AG10803 (cell line): ENCODE measurements around the gene LRRC30.

Experiments used
- DNase-seq: peaks from one replicate; pipeline ENCODE4 v3.0.0; 2010; ENCODE audit warnings: low read depth
- H3K4me3 ChIP-seq: 2 replicates; pipeline ENCODE4 v1.5.1; 2011; ENCODE audit warnings: mild to moderate bottlenecking, low read length, control low read depth
- TF ChIP-seq, protein P1 (sequence below): conservative IDR thresholded peaks from 2 replicates; pipeline ENCODE4 v1.5.1; 2011; ENCODE audit warnings: mild to moderate bottlenecking, low read length, control low read depth, inconsistent platforms

Gene LRRC30

DNA sequence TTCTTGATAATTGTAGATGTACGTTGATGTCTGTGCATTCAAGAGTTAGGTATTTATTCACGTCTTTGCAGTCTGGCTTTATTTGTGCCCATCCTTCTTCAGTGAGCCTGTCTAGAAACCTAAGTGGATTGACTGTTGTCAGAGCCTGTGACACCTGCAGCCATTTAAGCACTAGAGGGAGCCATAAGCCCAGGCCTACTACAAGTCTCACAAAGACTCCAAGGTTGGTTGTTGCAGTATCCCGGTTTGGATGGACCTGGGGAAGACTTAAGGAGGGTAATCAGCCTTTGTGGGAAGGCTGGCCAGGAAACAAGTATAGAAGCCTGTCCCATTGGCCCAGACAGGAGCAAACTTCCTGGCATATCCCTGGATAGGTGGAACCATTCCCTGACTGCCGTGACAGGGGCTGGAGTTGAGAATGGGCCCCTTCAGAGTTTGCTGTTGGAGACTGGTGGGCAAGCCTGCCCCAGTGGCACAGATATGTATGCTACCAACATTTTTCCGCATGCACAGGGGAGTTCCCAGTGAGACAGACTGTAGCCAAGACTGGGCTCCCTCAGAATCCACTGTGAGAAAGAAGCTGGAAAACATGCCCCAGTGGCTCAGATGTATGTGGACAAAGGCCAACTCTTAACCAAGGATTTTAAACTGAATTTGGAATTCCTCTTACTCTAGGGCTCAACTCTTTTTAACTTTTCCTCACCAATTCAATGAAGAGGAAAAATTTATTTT, 9.3 kb upstream of the LRRC30 start:
- TF ChIP-seq, protein P1, sequence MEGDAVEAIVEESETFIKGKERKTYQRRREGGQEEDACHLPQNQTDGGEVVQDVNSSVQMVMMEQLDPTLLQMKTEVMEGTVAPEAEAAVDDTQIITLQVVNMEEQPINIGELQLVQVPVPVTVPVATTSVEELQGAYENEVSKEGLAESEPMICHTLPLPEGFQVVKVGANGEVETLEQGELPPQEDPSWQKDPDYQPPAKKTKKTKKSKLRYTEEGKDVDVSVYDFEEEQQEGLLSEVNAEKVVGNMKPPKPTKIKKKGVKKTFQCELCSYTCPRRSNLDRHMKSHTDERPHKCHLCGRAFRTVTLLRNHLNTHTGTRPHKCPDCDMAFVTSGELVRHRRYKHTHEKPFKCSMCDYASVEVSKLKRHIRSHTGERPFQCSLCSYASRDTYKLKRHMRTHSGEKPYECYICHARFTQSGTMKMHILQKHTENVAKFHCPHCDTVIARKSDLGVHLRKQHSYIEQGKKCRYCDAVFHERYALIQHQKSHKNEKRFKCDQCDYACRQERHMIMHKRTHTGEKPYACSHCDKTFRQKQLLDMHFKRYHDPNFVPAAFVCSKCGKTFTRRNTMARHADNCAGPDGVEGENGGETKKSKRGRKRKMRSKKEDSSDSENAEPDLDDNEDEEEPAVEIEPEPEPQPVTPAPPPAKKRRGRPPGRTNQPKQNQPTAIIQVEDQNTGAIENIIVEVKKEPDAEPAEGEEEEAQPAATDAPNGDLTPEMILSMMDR: peak; percentile 93
- H3K4me3 ChIP-seq: no peak overlapping the region
- peak; percentile 69 for DNase-seq

DNA sequence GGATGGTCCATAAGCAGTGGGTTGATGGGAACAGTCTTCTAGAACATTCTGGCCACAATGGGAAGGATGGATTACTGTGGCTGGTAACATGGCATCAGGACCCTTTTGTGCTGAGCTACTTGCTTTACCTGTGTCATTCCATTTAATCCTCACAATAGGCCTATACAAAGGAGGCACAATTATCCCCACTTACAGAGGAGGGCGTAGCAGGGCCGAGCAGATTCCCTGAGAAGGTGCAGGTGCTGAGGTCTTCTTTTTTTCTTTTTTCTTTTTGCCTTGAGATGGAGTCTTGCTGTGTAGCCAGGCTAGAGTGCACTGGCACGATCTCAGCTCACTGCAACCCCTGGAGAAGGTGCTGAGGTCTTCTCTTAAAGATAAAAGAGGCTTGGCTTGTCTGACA, 6.7 kb upstream of the LRRC30 start:
- TF ChIP-seq, protein P1: no peak
- DNase-seq: no peak
- H3K4me3 ChIP-seq: no peak overlapping the region

DNA sequence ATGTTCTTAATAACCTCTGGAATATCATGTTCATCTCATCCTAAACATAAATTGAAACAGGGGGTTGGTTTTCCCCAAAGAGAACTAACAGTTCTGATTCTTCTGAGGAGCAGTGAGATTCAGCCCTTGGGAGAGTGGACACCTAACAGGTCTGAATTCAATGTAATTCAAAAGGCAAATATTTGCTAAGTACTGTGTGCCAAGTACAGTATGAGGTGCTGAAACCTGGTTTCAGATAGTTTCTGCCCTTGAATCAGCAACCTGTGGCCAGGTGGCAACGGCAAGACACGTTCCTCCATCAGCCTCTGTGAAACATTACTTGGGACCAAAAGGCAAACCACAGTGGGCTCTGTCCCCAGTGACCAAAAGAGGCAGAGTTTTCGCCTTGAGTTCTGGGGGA, 1.3 kb downstream of the LRRC30 start:
- TF ChIP-seq, protein P1: no peak
- H3K4me3 ChIP-seq: no peak overlapping the region
- no peak for DNase-seq

DNA sequence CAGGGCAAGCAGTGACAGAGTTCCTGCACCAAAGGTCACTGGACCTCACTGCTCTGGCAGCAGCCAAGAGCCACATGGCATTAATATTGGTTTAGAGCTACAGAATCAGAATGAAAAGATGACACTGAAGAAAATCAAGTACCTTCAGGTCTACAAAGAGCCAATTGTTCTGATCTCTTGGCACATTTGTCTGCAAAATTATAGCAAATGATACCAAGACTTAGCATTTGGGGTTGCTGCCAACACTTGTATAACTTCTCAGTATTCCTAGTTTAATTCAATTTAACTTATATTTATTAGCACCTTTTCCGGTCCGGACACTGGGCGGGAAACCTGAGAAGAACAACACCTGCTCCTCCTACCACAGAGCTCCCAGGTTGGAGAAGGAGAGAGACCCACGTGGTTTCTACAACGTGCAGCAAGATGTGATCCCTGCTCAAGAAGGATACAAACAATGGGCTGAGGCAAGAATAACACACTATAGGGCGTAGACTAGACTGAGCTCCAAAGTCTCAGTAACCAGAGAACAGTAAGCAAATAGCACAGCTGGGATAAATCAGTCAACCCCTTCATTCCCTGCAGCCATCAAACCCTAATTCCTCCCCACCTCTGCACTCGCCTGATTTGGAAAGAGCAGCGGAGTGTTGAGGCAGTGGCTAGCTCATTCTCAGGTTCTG, 2.4 kb downstream of the LRRC30 start:
- DNase-seq: no peak
- no peak overlapping the region for H3K4me3 ChIP-seq
- TF ChIP-seq, protein P1: no peak

DNA sequence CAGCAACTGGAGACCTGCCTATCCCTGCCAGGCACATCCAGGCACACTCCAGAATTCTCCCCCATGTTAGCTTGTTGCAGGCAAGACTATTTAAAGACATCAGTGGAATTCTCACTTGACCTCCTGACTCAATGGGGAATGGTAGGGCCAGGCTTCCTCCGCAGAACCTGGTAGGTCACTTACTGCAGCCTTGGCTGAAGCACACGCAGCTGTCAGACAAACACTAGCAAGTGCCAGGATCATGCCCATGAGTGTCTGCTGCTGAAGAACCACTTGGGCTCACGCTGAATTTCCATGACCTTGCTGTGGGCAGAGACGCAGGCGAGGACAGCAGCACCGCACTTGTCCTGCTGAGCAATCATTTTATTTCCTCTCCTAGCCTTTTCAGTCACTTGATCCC, 3.2 kb downstream of the LRRC30 start:
- TF ChIP-seq, protein P1: no peak
- no peak overlapping the region for H3K4me3 ChIP-seq
- no peak for DNase-seq

DNA sequence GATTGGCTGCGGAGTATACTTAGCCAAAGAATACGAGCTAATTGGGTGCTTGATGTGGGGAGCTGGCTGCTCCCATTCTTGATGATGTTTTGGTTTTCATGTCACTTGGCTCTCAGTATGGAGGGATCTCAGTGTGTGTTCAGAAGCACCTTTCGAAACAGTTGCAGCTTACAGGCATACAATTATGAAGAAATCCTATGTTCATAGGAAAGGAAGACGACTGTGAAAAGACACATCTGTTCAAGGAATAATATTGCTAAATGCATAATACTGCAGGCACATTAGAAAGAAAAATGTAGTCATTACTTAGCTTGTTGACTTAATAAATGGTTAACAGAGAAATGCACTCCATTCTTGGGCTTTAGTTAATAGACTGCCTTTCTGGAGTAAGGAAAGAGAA, 4.1 kb downstream of the LRRC30 start:
- TF ChIP-seq, protein P1: no peak
- no peak for DNase-seq
- H3K4me3 ChIP-seq: no peak overlapping the region

DNA sequence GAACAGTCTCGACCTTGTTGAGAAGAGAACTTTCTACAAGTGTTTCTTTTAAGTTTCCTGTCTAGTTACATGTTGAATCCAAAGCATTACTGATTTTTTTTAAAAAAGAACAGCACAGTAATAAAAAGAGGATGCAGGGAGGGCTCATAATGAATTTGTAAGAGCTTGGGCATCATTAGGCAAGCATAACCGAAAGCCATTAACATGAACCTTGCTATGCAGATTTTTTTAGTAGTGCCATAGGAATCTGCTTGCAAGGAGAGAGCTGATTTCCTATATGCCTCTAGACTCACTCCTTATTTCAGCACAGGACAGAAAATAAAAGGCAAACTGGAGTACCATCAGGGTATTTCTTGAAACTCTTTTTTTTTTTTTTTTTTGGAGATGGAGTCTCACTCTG, 5.2 kb downstream of the LRRC30 start:
- H3K4me3 ChIP-seq: no peak overlapping the region
- DNase-seq: no peak
- TF ChIP-seq, protein P1: no peak
